ENCODE measurements around the gene PDE1C. TPM values are rescaled to one million over a fixed set of nuclear protein-coding genes. Genes with fewer than 3 reads are reported as not detected.

The PDE1C gene
- polyA plus RNA-seq, 1 donor = 3.0 TPM

DNA sequence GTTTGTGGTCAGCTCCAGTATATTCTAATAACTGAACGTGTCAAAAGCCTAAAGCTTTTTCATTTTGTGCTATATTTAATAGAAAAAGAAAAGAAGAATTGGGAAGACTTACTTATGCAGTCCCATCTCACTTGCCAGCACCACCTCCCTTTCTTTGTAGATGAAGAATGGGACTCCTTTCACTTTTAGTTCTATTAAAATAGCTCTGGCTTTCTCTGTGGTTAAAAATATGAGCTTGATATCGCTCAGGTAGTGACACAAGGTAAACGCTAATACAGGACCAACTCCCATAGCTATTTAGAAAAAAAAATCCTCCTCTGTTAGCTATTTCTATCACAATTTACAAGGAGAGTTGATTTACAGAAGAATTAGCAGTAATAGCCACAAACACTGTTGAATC is 176.8 kb downstream of the PDE1C start:
- DNase-seq (ENCODE audit: low read depth) = no peak

- no peak for DNase-seq (ENCODE audit: low read depth)
Observed at GRCh38 chr7:31892099-31892829, 177.9 kb downstream of the PDE1C start.

DNA sequence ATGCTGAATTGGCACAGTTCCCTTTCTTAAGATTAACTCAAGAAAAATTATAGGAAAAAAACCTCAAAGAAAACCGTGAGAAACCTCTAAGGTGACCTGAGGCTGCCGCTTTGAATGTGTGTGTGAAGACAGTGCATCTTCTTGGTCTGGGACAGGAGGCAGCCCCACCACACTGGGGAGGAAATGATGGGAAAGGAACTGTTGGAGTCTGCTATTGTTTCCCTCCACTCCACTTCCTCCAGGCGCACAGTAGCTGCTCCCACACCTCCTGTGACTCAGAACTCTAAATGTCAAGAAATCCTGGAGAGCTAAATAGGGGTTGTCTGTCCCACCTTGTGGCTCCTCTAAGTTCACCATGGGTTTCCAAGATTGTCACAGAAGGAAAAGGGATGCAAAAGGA is 179.4 kb downstream of the PDE1C start:
- no peak for DNase-seq (ENCODE audit: low read depth)

- DNase-seq (ENCODE audit: low read depth) = peak; percentile 19
Observed at GRCh38 chr7:31890198-31890597, 180.0 kb downstream of the PDE1C start.

GRCh38 chr7:31887006-31887405 is 183.2 kb downstream of the PDE1C start:
- no peak for DNase-seq (ENCODE audit: low read depth)

DNA sequence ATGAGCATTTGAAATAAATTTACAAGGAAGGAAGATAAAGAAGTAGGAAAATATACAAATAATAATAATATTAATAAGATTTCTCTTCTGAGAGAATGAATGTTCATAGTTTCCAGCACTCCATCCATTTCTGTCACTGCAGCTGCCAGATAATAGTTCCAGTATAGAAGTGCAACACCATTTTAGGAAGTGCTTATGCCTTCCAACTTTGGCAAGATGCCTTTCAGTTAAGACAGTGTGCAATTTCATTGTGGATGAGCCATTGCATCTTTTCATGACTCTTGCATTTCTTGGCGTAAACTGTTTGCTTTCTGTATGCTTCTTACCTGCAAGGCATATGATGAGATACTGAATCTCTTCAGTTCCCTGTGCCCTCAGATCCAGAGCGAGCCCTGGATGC is 185.0 kb downstream of the PDE1C start:
- DNase-seq (ENCODE audit: low read depth) = no peak

- DNase-seq (ENCODE audit: low read depth) = no peak
Observed at GRCh38 chr7:31883761-31884164, 186.4 kb downstream of the PDE1C start.

GRCh38 chr7:31882187-31882586 is 188.0 kb downstream of the PDE1C start:
- no peak for DNase-seq (ENCODE audit: low read depth)

GRCh38 chr7:31878875-31879274 is 191.3 kb downstream of the PDE1C start:
- no peak for DNase-seq (ENCODE audit: low read depth)

DNA sequence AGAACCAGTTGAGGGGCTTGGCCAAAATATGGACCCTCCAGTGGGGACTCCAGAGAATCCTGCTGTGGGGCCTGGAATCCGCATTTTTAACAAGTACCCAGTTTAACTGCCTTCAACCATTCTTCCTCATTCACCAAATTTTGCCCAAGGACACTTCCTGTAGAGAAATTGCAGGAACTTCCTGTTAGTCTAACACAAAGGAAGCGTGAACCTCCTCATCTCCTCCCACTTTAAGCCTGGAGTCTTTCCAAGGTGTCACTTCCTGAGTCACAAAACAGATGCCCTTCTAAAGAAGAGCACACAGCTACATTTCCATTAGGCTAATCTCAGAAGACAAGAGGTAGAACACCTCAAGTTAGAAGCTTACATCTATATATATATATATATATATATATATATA is 194.8 kb downstream of the PDE1C start:
- no peak for DNase-seq (ENCODE audit: low read depth)

DNA sequence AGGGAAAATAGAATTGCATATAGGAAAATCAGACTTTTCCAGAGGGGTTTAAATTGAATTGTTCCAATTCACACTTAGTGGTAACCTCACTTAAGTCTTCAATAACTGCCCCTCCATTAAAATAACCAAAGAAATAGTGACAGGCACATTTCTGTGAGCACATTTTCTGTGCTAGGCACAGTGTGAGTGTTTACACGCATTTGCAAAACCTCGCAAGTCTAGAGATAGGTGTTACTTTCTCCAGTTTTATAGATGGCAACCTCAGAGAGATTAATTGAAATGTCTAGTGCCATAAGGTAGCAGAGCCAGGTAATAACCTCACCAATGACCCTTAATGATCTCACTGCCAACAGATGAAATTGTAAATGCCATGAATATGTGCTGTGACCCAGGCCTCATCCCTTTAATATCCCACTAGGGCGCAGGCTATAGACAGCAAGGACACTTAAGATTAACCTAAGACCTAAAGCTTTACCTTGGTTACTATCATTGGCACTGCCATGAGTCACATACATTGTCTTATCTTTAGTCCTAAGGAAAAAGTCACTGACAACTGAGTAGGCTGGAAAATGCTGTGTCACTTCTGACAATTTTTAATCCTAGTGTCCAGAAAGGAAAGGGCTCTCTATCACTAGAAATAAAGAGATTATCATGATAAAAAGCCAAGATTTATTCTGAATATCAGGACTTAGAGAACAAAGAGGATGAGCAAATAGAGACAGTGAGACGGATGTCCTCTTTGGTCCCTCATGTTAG is 195.4 kb downstream of the PDE1C start:
- DNase-seq (ENCODE audit: low read depth) = no peak

- no peak for DNase-seq (ENCODE audit: low read depth)
Observed at GRCh38 chr7:31873816-31874597, 196.2 kb downstream of the PDE1C start.

GRCh38 chr7:31872545-31873370 is 197.4 kb downstream of the PDE1C start:
- DNase-seq (ENCODE audit: low read depth) = no peak

DNA sequence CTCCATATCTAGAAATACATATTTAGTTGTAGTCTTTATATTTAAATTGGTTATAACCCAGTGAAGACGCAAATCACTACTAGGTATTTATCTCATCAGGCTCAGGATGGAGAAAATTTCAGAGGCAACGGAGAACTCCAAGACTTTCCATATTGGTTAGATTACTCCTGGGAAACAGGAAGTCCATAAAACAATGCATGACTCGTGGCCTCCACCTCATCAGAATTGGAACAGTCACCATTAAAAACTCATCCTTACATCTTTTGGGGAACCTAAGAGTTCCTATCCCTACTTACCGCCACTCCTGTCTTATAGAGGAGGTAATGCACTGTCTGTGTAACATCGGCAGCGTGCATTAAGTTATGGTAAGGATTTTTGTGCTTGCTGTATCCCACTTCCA is 205.6 kb downstream of the PDE1C start:
- no peak for DNase-seq (ENCODE audit: low read depth)

- no peak for DNase-seq (ENCODE audit: low read depth)
Observed at GRCh38 chr7:31860925-31861324, 209.3 kb downstream of the PDE1C start.

DNA sequence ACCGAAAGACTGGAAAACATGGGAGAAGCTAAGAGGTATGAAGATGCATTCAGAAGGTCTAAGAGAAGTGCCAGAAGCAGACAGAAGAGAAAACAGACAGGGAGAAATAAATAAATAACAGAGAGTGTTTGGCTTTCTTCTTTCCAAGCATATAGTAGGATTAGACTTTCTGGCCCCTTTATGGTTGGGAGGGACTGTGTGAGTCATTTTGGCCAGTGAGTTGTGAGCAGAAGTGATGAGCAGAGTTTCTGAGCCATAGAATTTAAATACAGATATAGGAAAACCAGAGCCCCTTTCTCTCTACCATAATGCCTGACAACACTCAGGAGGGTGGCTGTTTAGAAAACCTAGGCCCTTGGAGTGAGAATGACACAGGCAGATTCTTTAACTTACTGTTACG is 212.2 kb downstream of the PDE1C start:
- DNase-seq (ENCODE audit: low read depth) = no peak

DNA sequence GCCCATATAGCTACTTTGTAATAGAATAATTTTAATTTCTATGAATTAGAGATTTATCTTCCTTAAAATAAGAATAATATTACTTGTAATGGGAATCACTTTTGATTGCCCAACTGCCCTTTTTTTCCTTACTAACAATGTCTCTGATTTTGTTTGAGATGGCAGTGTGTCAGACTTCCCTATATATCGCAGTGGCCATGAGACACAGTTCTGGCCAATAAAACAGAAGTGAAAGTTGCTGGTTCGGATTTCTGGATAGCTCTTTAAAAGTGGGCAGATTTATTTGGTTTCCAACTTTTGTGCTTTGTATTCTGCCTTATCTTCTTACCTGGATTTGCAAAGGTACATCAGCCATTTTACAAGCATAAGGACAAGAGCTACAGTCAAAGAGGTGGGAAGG is 213.0 kb downstream of the PDE1C start:
- DNase-seq (ENCODE audit: low read depth) = no peak

DNA sequence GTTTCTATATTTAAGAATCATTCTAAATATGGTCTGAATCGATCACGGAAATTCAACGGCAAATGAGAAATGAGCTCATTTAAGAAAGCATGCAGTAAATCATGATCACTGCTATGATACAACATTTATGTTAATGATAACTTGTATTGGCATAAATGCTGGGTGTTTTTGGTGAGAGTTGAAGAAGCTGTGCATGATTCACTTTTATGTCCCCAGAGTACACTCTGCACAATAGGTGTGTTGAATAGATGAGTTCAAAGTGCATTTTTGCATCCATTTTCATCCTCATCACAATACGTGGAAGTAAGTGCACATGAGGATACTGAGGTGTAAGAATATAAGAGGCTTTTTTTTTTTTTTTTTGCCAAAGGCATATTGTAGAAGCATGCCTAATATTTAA is 213.9 kb downstream of the PDE1C start:
- no peak for DNase-seq (ENCODE audit: low read depth)

DNA sequence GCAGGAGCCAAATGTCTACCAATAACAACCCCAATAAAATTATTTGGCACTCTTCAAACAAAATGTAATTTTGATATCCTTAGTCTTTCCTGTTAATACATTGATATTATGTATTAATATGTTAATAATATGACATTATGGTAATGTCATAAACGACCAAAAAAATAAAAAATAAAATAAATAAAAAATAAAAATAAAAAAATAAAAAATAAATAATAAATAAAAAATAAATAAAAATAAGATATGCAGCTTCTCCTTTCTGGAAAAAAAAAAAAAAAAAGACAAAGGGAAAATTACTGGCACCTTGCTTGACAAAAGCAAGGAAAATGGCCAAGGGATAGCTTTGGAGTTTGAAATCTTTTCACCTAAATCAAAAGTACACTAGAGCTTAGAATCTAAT is 214.7 kb downstream of the PDE1C start:
- DNase-seq (ENCODE audit: low read depth) = no peak

DNA sequence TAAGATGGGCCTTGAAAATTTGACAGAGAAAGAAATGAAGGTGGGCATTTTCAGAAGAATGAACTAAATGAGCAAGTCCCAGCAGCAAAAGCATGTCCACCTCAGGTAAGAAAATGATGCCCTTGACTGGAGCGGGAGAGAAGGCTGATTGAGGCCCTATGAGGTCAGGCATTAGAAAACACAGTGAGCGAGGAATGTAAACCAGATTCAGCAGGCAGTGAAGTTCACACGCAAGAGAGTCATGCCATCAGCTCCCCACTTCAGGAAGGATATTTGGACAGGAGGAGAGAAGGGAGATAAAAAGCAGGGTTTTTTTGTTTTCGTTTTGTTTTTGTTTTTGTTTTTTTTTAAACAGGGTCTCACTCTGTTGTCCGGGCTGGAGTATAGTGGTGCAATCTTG is 216.8 kb downstream of the PDE1C start:
- DNase-seq (ENCODE audit: low read depth) = no peak

- no peak for DNase-seq (ENCODE audit: low read depth)
Observed at GRCh38 chr7:31852462-31852861, 217.7 kb downstream of the PDE1C start.

- no peak for DNase-seq (ENCODE audit: low read depth)
Observed at GRCh38 chr7:31851119-31851518, 219.1 kb downstream of the PDE1C start.
